OCI-LY3 (cell line): ENCODE data around the gene HSDL2.

ENCODE experiments used
- CTCF ChIP-seq: fragments of 200-600, 300-600 bp; sonication (generic); IDR thresholded peaks from 2 replicates; pipeline ENCODE4 v1.5.1; 2014; ENCODE audit warnings: antibody characterized with exemption, low read length, low read depth
- EZH2phosphoT487 ChIP-seq: fragments of 200-600 bp; shearing (Covaris generic); IDR thresholded peaks from 2 replicates; pipeline ENCODE4 v1.6.1; 2018; ENCODE audit warnings: antibody characterized with exemption, mixed run types, low read depth

- TF ChIP-seq EZH2phosphoT487, result no peak
- no peak for TF ChIP-seq CTCF
Measured at GRCh38 chr9:112489876-112490666, 110.2 kb downstream of the HSDL2 start.
